ENCODE results near the gene CRIM1.
A peak's percentile ranks its signal among the peaks of the same experiment; 100 is the strongest.

- TF ChIP-seq, protein P1, sequence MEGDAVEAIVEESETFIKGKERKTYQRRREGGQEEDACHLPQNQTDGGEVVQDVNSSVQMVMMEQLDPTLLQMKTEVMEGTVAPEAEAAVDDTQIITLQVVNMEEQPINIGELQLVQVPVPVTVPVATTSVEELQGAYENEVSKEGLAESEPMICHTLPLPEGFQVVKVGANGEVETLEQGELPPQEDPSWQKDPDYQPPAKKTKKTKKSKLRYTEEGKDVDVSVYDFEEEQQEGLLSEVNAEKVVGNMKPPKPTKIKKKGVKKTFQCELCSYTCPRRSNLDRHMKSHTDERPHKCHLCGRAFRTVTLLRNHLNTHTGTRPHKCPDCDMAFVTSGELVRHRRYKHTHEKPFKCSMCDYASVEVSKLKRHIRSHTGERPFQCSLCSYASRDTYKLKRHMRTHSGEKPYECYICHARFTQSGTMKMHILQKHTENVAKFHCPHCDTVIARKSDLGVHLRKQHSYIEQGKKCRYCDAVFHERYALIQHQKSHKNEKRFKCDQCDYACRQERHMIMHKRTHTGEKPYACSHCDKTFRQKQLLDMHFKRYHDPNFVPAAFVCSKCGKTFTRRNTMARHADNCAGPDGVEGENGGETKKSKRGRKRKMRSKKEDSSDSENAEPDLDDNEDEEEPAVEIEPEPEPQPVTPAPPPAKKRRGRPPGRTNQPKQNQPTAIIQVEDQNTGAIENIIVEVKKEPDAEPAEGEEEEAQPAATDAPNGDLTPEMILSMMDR (conservative IDR thresholded peaks at IDR 0.05; ENCODE audit: low read depth in 2 of 2): peak; percentile 72 to 90
- TF ChIP-seq REST (IDR thresholded peaks at IDR 0.05; ENCODE audit: unreplicated experiment): no peak
- no peak for TF ChIP-seq POLR2AphosphoS5 (IDR thresholded peaks at IDR 0.05; ENCODE audit: low read depth)
- TF ChIP-seq CREB1 (CRISPR knock-in tag; IDR thresholded peaks at IDR 0.05; ENCODE audit: low read depth): no peak
- TF ChIP-seq ZNF114 (CRISPR knock-in tag; IDR thresholded peaks at IDR 0.05): no peak
- TF ChIP-seq EZH2phosphoT487 (IDR thresholded peaks at IDR 0.05; ENCODE audit: unreplicated experiment): no peak
- no peak for TF ChIP-seq ETS1 (IDR thresholded peaks at IDR 0.05)
- no peak for TF ChIP-seq JUNB (IDR thresholded peaks at IDR 0.05; ENCODE audit: unreplicated experiment)
- TF ChIP-seq EZH2 (IDR thresholded peaks at IDR 0.05; ENCODE audit: low read depth, unreplicated experiment): no peak
- no peak for TF ChIP-seq NANOG (IDR thresholded peaks at IDR 0.05; ENCODE audit: borderline replicate concordance)
These were observed 33.5 kb upstream of the CRIM1 start for GRCh38 chr2:36322108-36322507.
